ENCODE results near the gene KLF13. TPM values are rescaled to one million over a fixed set of nuclear protein-coding genes. Genes with fewer than 3 reads are reported as not detected.

The KLF13 gene
- total and polyA plus RNA-seq, 4 donors, result 38.3 to 157 (median 55.2) TPM

GRCh38 chr15:31401282-31401681, 74.6 kb downstream of the KLF13 start:
- no peak for ATAC-seq (ENCODE audit: insufficient read depth, low FRiP score)
- no peak for DNase-seq
- Histone ChIP-seq H3K4me3 (no peak overlapping the region), H3K9ac (ENCODE audit: insufficient read depth in 1 of 2, low read length in 2 of 2) (no peak overlapping the region), H3K36me3 (ENCODE audit: control insufficient read depth in 4 of 4, insufficient read depth in 4 of 4, low read length in 4 of 4) (no peaks in the 10 kb centered on the region), H3K4me1 (ENCODE audit: control insufficient read depth in 5 of 5, insufficient read depth in 5 of 5, low read length in 5 of 5) (peaks cover 0 to 30% (median 5%) of the 10 kb centered on the region in 5 donors), H3K27ac (ENCODE audit: low read depth in 1 of 2, low read length in 1 of 2) (no peak overlapping the region), H3K9me3 (ENCODE audit: control insufficient read depth in 4 of 4, insufficient read depth in 3 of 4, low read length in 3 of 4) (no peaks in the 10 kb centered on the region), H3K27me3 (ENCODE audit: control insufficient read depth in 3 of 3, insufficient read depth in 3 of 3, low read length in 2 of 3) (no peaks in the 10 kb centered on the region)
- WGBS, 2 donors, result 84 to 86% methylated on average over 8 of the region's 8 CpGs
- no peak for TF ChIP-seq CTCF (IDR thresholded peaks at IDR 0.05; ENCODE audit: control extremely low read depth, extremely low read depth)

- peak overlapping the region in 1 of 2 donors; percentile 11 for H3K27ac ChIP-seq (ENCODE audit: low read depth in 1 of 2, low read length in 1 of 2)
- H3K9ac ChIP-seq (ENCODE audit: insufficient read depth in 1 of 2, low read length in 2 of 2), result no peak overlapping the region
Measured at GRCh38 chr15:31402003-31402402, 75.4 kb downstream of the KLF13 start.

GRCh38 chr15:31402511-31403056, 75.9 kb downstream of the KLF13 start:
- Histone ChIP-seq H3K4me1 (ENCODE audit: control insufficient read depth in 5 of 5, insufficient read depth in 5 of 5, low read length in 5 of 5) (peaks cover 0 to 27% (median 5%) of the 10 kb centered on the region in 5 donors), H3K27ac (ENCODE audit: low read depth in 1 of 2, low read length in 1 of 2) (peak overlapping the region; percentile 37 to 58), H3K36me3 (ENCODE audit: control insufficient read depth in 4 of 4, insufficient read depth in 4 of 4, low read length in 4 of 4) (no peaks in the 10 kb centered on the region), H3K9ac (ENCODE audit: insufficient read depth in 1 of 2, low read length in 2 of 2) (no peak overlapping the region), H3K9me3 (ENCODE audit: control insufficient read depth in 4 of 4, insufficient read depth in 3 of 4, low read length in 3 of 4) (peaks cover 0 to 5% (median 0%) of the 10 kb centered on the region in 4 donors), H3K4me3 (no peak overlapping the region), H3K27me3 (ENCODE audit: control insufficient read depth in 3 of 3, insufficient read depth in 3 of 3, low read length in 2 of 3) (no peaks in the 10 kb centered on the region)
- TF ChIP-seq CTCF (IDR thresholded peaks at IDR 0.05; ENCODE audit: control extremely low read depth, extremely low read depth), result no peak
- WGBS, 2 donors, result 73 to 82% methylated on average over 13 of the region's 13 CpGs
- no peak for ATAC-seq (ENCODE audit: insufficient read depth, low FRiP score)
- peak in 1 of 3 donors; percentile 38 for DNase-seq

More at GRCh38 chr15:31402003-31402402, 75.4 kb downstream of the KLF13 start:
- no peaks in the 10 kb centered on the region for H3K27me3 ChIP-seq (ENCODE audit: control insufficient read depth in 3 of 3, insufficient read depth in 3 of 3, low read length in 2 of 3)
- ATAC-seq (ENCODE audit: insufficient read depth, low FRiP score) (no peak), DNase-seq (no peak)
- H3K4me1 ChIP-seq (ENCODE audit: control insufficient read depth in 5 of 5, insufficient read depth in 5 of 5, low read length in 5 of 5), result peaks cover 0 to 30% (median 5%) of the 10 kb centered on the region in 5 donors
- peaks cover 0 to 1% (median 0%) of the 10 kb centered on the region in 4 donors for H3K9me3 ChIP-seq (ENCODE audit: control insufficient read depth in 4 of 4, insufficient read depth in 3 of 4, low read length in 3 of 4)
- no peak overlapping the region for H3K4me3 ChIP-seq
- 96 to 99% methylated on average over 8 of the region's 8 CpGs for WGBS, 2 donors
- no peak for TF ChIP-seq CTCF (IDR thresholded peaks at IDR 0.05; ENCODE audit: control extremely low read depth, extremely low read depth)
- H3K36me3 ChIP-seq (ENCODE audit: control insufficient read depth in 4 of 4, insufficient read depth in 4 of 4, low read length in 4 of 4), result no peaks in the 10 kb centered on the region

- Histone ChIP-seq H3K27me3 (ENCODE audit: control insufficient read depth in 3 of 3, insufficient read depth in 3 of 3, low read length in 2 of 3) (no peaks in the 10 kb centered on the region), H3K4me1 (ENCODE audit: control insufficient read depth in 5 of 5, insufficient read depth in 5 of 5, low read length in 5 of 5) (peaks cover 0 to 22% (median 2%) of the 10 kb centered on the region in 5 donors), H3K9me3 (ENCODE audit: control insufficient read depth in 4 of 4, insufficient read depth in 3 of 4, low read length in 3 of 4) (peaks cover 0 to 5% (median 0%) of the 10 kb centered on the region in 4 donors), H3K9ac (ENCODE audit: insufficient read depth in 1 of 2, low read length in 2 of 2) (no peak overlapping the region), H3K27ac (ENCODE audit: low read depth in 1 of 2, low read length in 1 of 2) (peak overlapping the region in 1 of 2 donors; percentile 58), H3K4me3 (no peak overlapping the region), H3K36me3 (ENCODE audit: control insufficient read depth in 4 of 4, insufficient read depth in 4 of 4, low read length in 4 of 4) (no peaks in the 10 kb centered on the region)
- TF ChIP-seq CTCF (IDR thresholded peaks at IDR 0.05; ENCODE audit: control extremely low read depth, extremely low read depth), result no peak
- no peak for ATAC-seq (ENCODE audit: insufficient read depth, low FRiP score)
- 89 to 95% methylated on average over 6 of the region's 6 CpGs for WGBS, 2 donors
- DNase-seq, result no peak
Measured at GRCh38 chr15:31403096-31403495, 76.5 kb downstream of the KLF13 start.
